ENCODE measurements around the gene ACOX3. TPM values are rescaled to one million over a fixed set of nuclear protein-coding genes. Genes with fewer than 3 reads are reported as not detected.

ACOX3 gene
- polyA plus RNA-seq, 1 donor (not counting 4 experiments of a cell fraction or from before 2014, with no cell fraction given) = 6.7 TPM

DNA sequence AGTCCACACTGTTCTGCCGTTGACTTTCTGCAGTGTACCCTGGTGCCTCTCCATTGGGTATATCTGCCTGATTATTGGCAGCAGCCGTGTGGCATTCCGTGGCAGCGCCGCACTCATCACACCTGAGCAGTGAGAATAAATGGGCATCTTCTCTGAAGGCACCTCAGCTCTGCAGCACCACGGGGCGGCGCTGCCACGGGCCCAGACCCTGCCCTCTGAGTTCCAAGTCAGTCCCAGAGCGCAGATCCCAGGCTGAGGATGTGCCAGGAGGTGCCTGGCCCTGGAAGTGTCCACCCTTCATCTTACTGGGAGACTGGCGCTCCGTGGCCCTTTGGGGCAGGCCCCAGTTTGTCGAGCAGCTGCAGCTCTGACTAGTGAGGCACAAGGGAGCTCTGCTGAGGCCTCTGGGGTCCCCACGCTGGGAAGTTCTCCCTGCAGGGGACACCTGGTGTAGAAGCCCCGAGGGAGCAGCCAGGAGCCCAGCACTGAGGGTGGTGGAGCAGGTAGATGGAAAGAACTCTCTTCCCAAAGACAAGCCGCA lies 36.6 kb upstream of the ACOX3 start:
- H3K36me3 ChIP-seq (ENCODE audit: control insufficient read depth in 2 of 2, extremely low read depth in 1 of 2, insufficient read depth in 2 of 2, low read length in 2 of 2) = peaks cover 0 to 21% of the 10 kb centered on the region in 2 experiments
- dilution Hi-C loops (cut with MboI; ENCODE audit: extremely low pct_ligation_motif_present, low sequenced_read_pairs) = no loop called here
- TF ChIP-seq, protein P1, sequence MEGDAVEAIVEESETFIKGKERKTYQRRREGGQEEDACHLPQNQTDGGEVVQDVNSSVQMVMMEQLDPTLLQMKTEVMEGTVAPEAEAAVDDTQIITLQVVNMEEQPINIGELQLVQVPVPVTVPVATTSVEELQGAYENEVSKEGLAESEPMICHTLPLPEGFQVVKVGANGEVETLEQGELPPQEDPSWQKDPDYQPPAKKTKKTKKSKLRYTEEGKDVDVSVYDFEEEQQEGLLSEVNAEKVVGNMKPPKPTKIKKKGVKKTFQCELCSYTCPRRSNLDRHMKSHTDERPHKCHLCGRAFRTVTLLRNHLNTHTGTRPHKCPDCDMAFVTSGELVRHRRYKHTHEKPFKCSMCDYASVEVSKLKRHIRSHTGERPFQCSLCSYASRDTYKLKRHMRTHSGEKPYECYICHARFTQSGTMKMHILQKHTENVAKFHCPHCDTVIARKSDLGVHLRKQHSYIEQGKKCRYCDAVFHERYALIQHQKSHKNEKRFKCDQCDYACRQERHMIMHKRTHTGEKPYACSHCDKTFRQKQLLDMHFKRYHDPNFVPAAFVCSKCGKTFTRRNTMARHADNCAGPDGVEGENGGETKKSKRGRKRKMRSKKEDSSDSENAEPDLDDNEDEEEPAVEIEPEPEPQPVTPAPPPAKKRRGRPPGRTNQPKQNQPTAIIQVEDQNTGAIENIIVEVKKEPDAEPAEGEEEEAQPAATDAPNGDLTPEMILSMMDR (optimal IDR thresholded peaks at IDR 0.05 in 1 of 3, IDR thresholded peaks at IDR 0.05 in 1 of 3, conservative IDR thresholded peaks at IDR 0.05 in 1 of 3; ENCODE audit: extremely low read depth in 1 of 3, insufficient read depth in 2 of 3, low read length in 3 of 3) = no peak
- TF ChIP-seq EZH2 (IDR thresholded peaks at IDR 0.05; ENCODE audit: low read length) = no peak

DNA sequence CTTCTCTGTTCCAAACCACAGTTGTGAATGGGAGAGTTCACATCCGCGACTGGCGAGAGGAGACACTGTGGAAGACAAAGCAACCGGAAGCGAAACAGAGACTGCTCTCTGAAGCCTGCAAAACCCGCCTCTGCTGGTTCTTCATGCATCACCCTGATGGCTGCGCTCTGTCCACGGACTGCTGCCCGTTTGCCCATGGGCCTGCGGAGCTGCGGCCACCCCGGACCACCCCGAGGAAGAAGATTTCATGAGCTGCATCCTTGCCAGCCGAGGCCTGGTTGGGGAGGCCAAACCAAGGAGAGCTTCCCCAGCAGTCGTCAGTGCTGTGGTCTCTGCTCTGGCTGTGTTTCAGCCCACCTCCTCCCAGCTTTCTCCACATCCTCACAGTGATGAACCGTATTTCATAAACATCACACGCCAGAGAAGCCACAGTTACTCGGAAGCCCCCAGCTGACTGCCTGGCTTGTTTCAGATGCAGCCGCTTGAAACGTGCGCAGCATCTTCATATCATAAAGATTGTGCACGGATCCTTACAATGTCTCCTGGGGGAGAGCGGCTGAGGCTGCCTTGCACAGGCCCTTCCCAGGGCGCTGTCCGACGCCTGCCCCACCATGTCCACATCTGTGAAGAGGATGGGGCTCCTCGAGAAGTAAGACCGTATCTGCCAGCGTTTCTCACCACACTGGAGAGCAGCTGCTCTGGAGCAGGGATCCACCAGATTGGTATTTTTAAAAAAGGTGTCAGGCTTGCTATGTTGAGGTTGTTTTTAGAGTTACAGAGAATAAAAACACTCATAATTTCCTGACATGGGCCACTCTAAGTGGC lies 35.4 kb upstream of the ACOX3 start:
- no peaks in the 10 kb centered on the region for H3K9me1 ChIP-seq (ENCODE audit: control insufficient read depth, extremely low read depth, insufficient read depth, low read length)
- no peak overlapping the region for H2AFZ ChIP-seq (ENCODE audit: control insufficient read depth, low read length)
- DNase-seq (ENCODE audit: low read depth, low spot score) (no peak), FAIRE-seq (no peak)
- no peak overlapping the region for H3K9ac ChIP-seq (ENCODE audit: control insufficient read depth, extremely low read depth, insufficient read depth, low read length)
- H3K4me3 ChIP-seq (ENCODE audit: control insufficient read depth in 2 of 3, extremely low read depth in 1 of 3, insufficient read depth in 2 of 3, low read depth in 1 of 3, low read length in 3 of 3) = no peak overlapping the region
- H4K20me1 ChIP-seq (ENCODE audit: control insufficient read depth, extremely low read depth, insufficient read depth, low read length) = no peaks in the 10 kb centered on the region
- dilution Hi-C loops (cut with MboI; ENCODE audit: extremely low pct_ligation_motif_present, low sequenced_read_pairs) = no loop called here
- no peak overlapping the region for H3K4me2 ChIP-seq (ENCODE audit: control insufficient read depth, extremely low read depth, insufficient read depth, low read depth, low read length)
- H3K79me2 ChIP-seq (ENCODE audit: control insufficient read depth, insufficient read depth, low read length) = no peaks in the 10 kb centered on the region
- H3K27me3 ChIP-seq (ENCODE audit: control insufficient read depth, extremely low read depth, insufficient read depth, low read length) = no peaks in the 10 kb centered on the region
- no peak for TF ChIP-seq EZH2 (IDR thresholded peaks at IDR 0.05; ENCODE audit: low read length)
- H3K4me1 ChIP-seq (ENCODE audit: control insufficient read depth, extremely low read depth, insufficient read depth, low read length) = no peaks in the 10 kb centered on the region
- no peaks in the 10 kb centered on the region for H3K9me3 ChIP-seq (ENCODE audit: control insufficient read depth, low read depth, low read length)
- H3K36me3 ChIP-seq (ENCODE audit: control insufficient read depth in 2 of 2, extremely low read depth in 1 of 2, insufficient read depth in 2 of 2, low read length in 2 of 2) = peaks cover 0 to 22% of the 10 kb centered on the region in 2 experiments
- no peak overlapping the region for H3K27ac ChIP-seq (ENCODE audit: control insufficient read depth, insufficient read depth, low read length)

More for the DNA sequence above, 36.6 kb upstream of the ACOX3 start:
- no peak overlapping the region for H2AFZ ChIP-seq (ENCODE audit: control insufficient read depth, low read length)
- H3K9me3 ChIP-seq (ENCODE audit: control insufficient read depth, low read depth, low read length) = no peaks in the 10 kb centered on the region
- no peak overlapping the region for H3K4me2 ChIP-seq (ENCODE audit: control insufficient read depth, extremely low read depth, insufficient read depth, low read depth, low read length)
- no peak overlapping the region for H3K4me3 ChIP-seq (ENCODE audit: control insufficient read depth in 2 of 3, extremely low read depth in 1 of 3, insufficient read depth in 2 of 3, low read depth in 1 of 3, low read length in 3 of 3)
- H3K9me1 ChIP-seq (ENCODE audit: control insufficient read depth, extremely low read depth, insufficient read depth, low read length) = no peaks in the 10 kb centered on the region
- no peaks in the 10 kb centered on the region for H3K27me3 ChIP-seq (ENCODE audit: control insufficient read depth, extremely low read depth, insufficient read depth, low read length)
- no peak overlapping the region for H3K9ac ChIP-seq (ENCODE audit: control insufficient read depth, extremely low read depth, insufficient read depth, low read length)
- no peaks in the 10 kb centered on the region for H4K20me1 ChIP-seq (ENCODE audit: control insufficient read depth, extremely low read depth, insufficient read depth, low read length)
- no peak for FAIRE-seq
- H3K79me2 ChIP-seq (ENCODE audit: control insufficient read depth, insufficient read depth, low read length) = no peaks in the 10 kb centered on the region
- H3K27ac ChIP-seq (ENCODE audit: control insufficient read depth, insufficient read depth, low read length) = no peak overlapping the region
- no peaks in the 10 kb centered on the region for H3K4me1 ChIP-seq (ENCODE audit: control insufficient read depth, extremely low read depth, insufficient read depth, low read length)
- DNase-seq (ENCODE audit: low read depth, low spot score) = no peak

All from keratinocyte (primary cell).